ENCODE data around the gene SPAG16. TPM values are rescaled to one million over a fixed set of nuclear protein-coding genes. Genes with fewer than 3 reads are reported as not detected.
"Not testable (repeated sequence)": the region's sequence is repeated elsewhere in the genome, so short reads cannot be mapped to it uniquely, and the experiment has no call there.

SPAG16 gene
- polyA plus RNA-seq, 3 donors from 2014 or later: 9.7 to 18.6 (median 11.5) TPM

DNA sequence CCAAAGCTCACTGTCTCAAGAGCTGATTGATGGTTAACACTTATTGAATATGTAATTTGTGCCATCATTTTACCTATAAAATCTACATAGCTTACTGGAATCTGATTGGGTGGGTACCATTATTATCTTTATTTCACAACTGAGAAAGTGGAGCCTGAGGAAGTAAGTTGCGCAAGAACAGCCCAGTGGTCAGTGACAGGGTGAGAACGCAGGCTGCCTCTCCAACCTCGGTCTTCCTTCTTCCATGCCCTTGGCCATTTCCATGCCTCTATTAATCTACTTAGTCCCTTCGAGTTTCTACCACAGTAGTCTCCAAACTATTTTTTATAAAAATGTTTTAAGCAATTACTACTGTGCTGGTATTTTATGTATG is 735.7 kb downstream of the SPAG16 start:
- H3K27me3 Mint-ChIP-seq (ENCODE audit: low read depth in 3 of 3): no peaks in the 10 kb centered on the region
- no peak overlapping the region for H3K27ac Mint-ChIP-seq
- no peaks in the 10 kb centered on the region for H3K36me3 Mint-ChIP-seq
- peaks cover 0 to 17% (median 2%) of the 10 kb centered on the region in 6 donors for H3K9me3 Mint-ChIP-seq
- no peak overlapping the region for H3K4me3 Mint-ChIP-seq
- H3K4me1 Mint-ChIP-seq: no peaks in the 10 kb centered on the region
- no peak for DNase-seq

DNA sequence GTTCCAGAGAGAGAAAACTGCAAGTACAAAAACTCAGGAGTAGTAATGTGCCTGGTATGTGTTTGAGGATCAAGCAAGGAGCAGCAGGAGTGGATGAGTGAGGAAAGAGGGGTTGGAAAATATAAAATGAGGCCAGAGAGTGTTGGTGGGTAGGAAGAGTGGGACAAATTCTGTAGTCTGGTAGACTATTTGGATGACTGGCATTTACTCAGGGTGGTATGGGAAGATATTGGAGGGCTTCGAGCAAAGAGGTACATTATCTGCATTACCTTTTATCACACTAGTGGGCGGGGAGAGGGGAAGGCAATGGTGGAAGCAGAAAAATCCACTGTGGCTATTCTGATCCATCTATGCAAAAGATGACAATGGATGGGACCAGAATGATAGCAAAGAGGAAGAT is 744.9 kb downstream of the SPAG16 start:
- no peak for DNase-seq
- H3K27me3 Mint-ChIP-seq (ENCODE audit: low read depth in 3 of 3): no peaks in the 10 kb centered on the region
- H3K9me3 Mint-ChIP-seq: peaks cover 3 to 22% (median 5%) of the 10 kb centered on the region in 6 donors
- H3K36me3 Mint-ChIP-seq: no peaks in the 10 kb centered on the region
- H3K4me3 Mint-ChIP-seq: no peak overlapping the region
- H3K4me1 Mint-ChIP-seq: no peaks in the 10 kb centered on the region
- H3K27ac Mint-ChIP-seq: no peak overlapping the region

DNA sequence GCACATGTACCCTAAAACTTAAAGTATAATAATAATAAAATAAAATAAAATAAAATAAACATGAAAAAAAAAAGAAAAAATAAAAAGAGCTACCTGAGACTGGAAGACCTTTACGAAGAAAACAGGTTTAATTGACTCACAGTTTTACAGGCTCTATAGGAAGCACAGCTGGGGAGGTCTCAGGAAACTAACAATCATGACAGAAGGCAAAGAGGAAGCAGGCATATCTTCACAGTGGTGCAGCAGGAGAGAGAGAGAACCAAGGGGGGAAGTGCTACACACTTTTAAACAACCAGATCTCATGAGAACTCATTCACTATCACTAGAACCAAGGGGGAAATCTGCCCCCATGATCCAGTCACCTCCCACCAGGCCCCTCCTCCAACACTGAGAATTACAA is 747.3 kb downstream of the SPAG16 start:
- no peak for DNase-seq
- Mint-ChIP-seq H3K27me3 (ENCODE audit: low read depth in 3 of 3) (peaks cover 0 to 2% (median 0%) of the 10 kb centered on the region in 3 donors), H3K27ac (no peak overlapping the region)

DNA sequence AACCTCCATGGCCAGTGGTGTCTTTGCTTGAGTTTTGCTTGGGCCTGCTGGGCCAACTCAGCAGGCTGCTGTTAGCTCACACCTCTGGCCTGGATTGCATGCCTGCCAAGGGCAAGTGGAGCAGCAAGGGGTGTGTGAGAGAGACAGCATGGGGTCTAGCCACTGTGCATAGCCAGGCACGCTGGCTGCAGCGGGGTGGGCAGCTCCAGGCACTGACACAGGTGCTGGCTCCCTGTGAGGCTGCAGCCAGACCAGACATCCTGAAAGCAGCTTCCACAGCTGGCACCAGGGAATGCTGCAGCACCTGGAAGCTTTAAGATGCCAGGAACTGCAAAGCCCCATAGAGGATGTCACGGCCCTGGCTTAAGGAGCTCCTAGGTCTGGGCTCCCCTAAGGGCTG is 750.2 kb downstream of the SPAG16 start:
- Mint-ChIP-seq H3K27me3 (ENCODE audit: low read depth in 3 of 3) (peaks cover 0 to 2% (median 2%) of the 10 kb centered on the region in 3 donors), H3K4me1 (no peaks in the 10 kb centered on the region), H3K9me3 (peaks cover 3 to 23% (median 6%) of the 10 kb centered on the region in 6 donors), H3K4me3 (no peak overlapping the region), H3K36me3 (no peaks in the 10 kb centered on the region), H3K27ac (no peak overlapping the region)
- DNase-seq: no peak

More for the DNA sequence above, 747.3 kb downstream of the SPAG16 start:
- H3K4me1 Mint-ChIP-seq: no peaks in the 10 kb centered on the region
- H3K36me3 Mint-ChIP-seq: no peaks in the 10 kb centered on the region
- peaks cover 3 to 22% (median 5%) of the 10 kb centered on the region in 6 donors for H3K9me3 Mint-ChIP-seq
- no peak overlapping the region for H3K4me3 Mint-ChIP-seq

DNA sequence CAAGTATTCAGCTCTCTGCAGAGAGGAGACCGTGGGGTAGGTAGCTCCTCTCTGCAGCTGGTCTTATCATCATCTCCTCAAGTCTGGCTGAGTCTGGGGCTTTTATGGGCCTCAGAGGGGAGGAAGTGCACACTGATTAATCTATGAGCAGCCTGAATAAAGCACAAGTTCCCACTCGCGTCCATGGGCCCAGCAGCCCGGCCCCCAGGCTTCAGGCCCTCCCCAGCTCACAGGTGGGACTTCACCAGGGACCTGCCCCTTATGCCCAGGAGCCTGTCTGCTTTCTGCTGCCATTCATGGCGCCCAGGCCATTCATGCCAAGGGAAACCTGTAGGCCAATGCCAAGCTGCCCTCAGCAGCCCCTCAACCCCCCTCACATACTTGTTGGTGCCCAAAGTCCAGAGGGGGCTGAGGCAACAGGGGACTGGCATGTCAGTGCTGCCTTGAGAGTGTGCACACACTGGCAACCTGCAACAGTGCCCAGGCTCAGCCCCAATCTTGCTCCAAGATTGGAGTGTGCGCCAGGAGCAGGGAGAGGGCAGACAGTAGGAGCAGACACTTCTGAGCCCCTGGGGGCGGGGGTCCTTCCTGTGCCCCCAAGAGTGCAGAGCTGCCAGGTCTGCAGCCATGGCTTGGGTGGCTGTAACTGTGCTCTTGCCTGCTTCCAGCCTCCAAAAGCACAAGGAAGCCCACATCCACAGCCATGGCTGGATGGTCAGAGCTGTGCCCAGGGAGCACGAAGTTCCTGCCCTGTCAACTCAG is 751.0 kb downstream of the SPAG16 start:
- DNase-seq: no peak
- H3K4me1 Mint-ChIP-seq: no peaks in the 10 kb centered on the region
- peaks cover 0 to 2% (median 2%) of the 10 kb centered on the region in 3 donors for H3K27me3 Mint-ChIP-seq (ENCODE audit: low read depth in 3 of 3)
- no peaks in the 10 kb centered on the region for H3K36me3 Mint-ChIP-seq
- no peak overlapping the region for H3K4me3 Mint-ChIP-seq
- H3K27ac Mint-ChIP-seq: no peak overlapping the region
- peaks cover 0 to 28% (median 7%) of the 10 kb centered on the region in 6 donors for H3K9me3 Mint-ChIP-seq

DNA sequence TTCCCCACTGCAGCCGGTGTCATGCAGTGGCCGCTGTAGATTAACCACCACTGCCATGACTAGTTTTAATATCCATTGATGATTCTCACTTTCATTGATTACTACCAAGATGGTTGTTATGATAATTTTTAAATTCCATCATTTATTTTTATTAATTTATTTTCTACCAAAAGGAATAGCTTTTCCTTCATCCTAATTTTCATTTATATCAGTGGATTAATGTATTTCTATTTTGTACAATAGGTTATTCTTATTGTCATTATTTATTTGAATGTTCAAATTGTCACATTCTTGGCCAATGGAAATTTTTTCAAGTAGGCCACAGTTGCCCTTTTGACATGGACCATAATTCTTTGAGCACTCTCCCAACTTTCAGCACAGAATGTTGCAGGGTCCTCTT is 751.7 kb downstream of the SPAG16 start:
- H3K4me1 Mint-ChIP-seq: no peaks in the 10 kb centered on the region
- H3K4me3 Mint-ChIP-seq: no peak overlapping the region
- H3K27ac Mint-ChIP-seq: no peak overlapping the region
- H3K36me3 Mint-ChIP-seq: no peaks in the 10 kb centered on the region
- H3K27me3 Mint-ChIP-seq (ENCODE audit: low read depth in 3 of 3): peaks cover 0 to 2% (median 2%) of the 10 kb centered on the region in 3 donors
- peaks cover 0 to 28% (median 8%) of the 10 kb centered on the region in 6 donors for H3K9me3 Mint-ChIP-seq
- DNase-seq: no peak

DNA sequence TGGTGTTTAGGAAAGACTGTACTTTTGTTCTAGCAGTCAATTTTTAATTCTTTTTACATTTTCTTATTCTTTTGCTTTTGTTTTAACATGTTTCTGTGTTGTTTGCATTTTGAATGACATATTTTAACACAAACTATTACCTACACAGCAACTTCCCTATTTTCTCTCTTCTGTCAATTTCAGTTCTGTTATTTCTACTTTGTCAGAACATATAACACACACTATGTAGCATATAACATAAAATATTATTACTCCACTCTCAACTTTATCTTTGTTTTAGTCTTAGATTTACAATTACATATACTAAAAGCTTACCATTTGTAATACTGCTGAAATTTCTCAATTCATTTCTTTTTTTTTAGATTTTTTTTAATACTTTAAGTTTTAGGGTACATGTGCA is 753.9 kb downstream of the SPAG16 start:
- no peak for DNase-seq
- peaks cover 0 to 2% (median 2%) of the 10 kb centered on the region in 3 donors for H3K27me3 Mint-ChIP-seq (ENCODE audit: low read depth in 3 of 3)
- H3K9me3 Mint-ChIP-seq: peaks cover 3 to 31% (median 9%) of the 10 kb centered on the region in 6 donors
- H3K4me1 Mint-ChIP-seq: no peaks in the 10 kb centered on the region
- no peaks in the 10 kb centered on the region for H3K36me3 Mint-ChIP-seq
- H3K27ac Mint-ChIP-seq: no peak overlapping the region
- no peak overlapping the region for H3K4me3 Mint-ChIP-seq

DNA sequence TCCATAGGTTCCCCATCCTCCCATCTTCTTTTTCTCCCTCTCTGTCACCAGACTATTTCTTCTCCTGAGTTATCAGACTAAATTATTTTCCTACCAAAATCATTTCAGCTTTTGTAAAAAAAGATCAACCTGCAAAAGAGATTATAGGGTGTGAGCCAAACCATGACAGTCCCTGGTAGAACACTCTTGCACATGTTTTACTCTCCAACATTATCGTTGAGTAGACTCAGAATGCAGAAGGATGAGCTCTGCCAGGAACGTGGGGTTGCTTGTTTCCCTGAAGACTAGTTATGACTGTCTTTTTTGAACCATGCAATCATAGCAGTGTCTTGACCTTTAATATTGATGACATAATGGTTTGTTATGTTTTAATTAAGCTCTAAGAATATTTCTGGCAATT is 766.5 kb downstream of the SPAG16 start:
- Mint-ChIP-seq H3K4me3 (no peak overlapping the region), H3K9me3 (peaks cover 6 to 12% (median 9%) of the 10 kb centered on the region in 6 donors), H3K36me3 (no peaks in the 10 kb centered on the region), H3K27ac (no peak overlapping the region), H3K4me1 (no peaks in the 10 kb centered on the region), H3K27me3 (ENCODE audit: low read depth in 3 of 3) (peaks cover 0 to 1% (median 0%) of the 10 kb centered on the region in 3 donors)
- DNase-seq: no peak

DNA sequence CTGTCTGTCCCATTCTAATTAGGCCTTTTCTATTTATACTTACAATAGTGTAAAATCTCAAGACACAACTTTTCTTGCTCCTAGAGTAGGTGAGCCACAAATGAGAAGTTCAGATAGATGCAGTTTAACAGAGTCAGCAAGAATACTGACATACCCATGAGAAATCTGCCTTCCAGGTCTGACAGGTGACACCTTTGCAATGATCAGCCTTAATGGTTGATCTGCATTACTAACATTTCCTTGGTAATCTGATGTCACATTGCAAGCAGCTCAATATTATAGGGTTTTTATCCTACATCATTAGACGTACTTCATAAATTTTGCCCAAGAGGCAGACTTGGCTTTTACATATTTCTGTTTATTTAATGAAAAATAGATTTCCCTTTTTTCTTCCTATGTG is 767.3 kb downstream of the SPAG16 start:
- Mint-ChIP-seq H3K4me3 (no peak overlapping the region), H3K4me1 (no peaks in the 10 kb centered on the region), H3K36me3 (no peaks in the 10 kb centered on the region), H3K9me3 (peaks cover 0 to 7% (median 4%) of the 10 kb centered on the region in 6 donors), H3K27ac (no peak overlapping the region), H3K27me3 (ENCODE audit: low read depth in 3 of 3) (peaks cover 0 to 1% (median 0%) of the 10 kb centered on the region in 3 donors)
- no peak for DNase-seq

DNA sequence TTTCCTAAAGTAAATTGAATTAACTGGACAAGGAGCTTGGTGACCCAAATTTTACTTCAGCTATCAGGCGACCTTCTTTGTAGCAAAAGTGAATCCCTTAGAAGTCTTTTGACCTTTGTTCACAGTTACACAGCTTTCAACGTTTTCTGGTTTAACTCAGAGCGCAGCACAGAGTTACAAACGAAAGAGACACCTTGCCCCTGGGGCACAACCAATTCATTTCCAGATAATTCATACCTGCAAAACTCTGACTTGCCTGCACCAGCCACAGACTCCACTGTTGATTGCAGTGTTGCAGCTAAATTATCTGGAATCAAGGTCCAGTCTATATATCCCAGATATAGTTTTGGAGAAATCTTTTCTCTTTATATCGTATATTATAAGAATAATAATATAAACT is 768.0 kb downstream of the SPAG16 start:
- no peaks in the 10 kb centered on the region for H3K4me1 Mint-ChIP-seq
- H3K27ac Mint-ChIP-seq: no peak overlapping the region
- no peaks in the 10 kb centered on the region for H3K36me3 Mint-ChIP-seq
- no peak for DNase-seq
- H3K9me3 Mint-ChIP-seq: peaks cover 0 to 7% (median 4%) of the 10 kb centered on the region in 6 donors
- no peaks in the 10 kb centered on the region for H3K27me3 Mint-ChIP-seq (ENCODE audit: low read depth in 3 of 3)
- H3K4me3 Mint-ChIP-seq: no peak overlapping the region

DNA sequence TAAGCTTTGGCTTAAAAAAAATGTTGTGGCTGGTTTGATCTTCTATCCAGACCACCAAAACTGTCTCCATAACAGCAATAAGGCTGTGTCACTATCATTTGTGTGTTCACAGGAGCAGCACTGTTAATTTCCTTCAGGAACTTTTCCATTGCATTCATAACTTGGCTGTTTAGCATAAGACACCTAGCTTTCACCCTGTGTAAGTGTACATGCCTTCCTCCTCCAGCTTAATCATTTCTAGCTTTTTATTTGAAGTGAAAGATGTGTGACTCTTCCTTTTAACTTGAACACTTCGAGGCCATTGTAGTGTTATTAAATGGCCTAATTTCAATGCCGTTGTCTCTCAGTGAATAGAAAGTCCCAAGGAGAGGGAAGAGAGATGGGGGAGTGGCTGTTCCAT is 773.7 kb downstream of the SPAG16 start:
- no peaks in the 10 kb centered on the region for H3K36me3 Mint-ChIP-seq
- no peaks in the 10 kb centered on the region for H3K27me3 Mint-ChIP-seq (ENCODE audit: low read depth in 3 of 3)
- no peaks in the 10 kb centered on the region for H3K4me1 Mint-ChIP-seq
- no peak overlapping the region for H3K4me3 Mint-ChIP-seq
- peaks cover 2 to 15% (median 4%) of the 10 kb centered on the region in 6 donors for H3K9me3 Mint-ChIP-seq
- no peak for DNase-seq
- H3K27ac Mint-ChIP-seq: no peak overlapping the region

DNA sequence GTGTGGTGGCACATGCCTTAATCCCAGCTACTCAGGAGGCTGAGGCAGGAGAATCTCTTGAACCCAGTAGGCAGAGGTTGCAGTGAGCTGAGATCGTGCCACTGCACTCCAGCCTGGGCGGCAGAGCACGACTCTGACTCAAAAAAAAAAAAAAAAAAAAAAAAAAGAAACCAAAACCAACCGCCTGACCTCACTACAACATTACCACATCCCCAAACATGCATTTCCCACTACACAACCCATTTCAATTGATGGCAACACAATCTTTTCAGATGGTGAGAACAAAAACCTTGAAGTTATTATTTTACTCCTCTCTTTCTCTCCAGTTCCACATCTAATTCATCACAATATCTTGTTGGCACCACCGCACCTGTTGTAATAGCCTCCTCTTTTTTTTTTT is 778.0 kb downstream of the SPAG16 start:
- not testable (repeated sequence) for H3K4me1 Mint-ChIP-seq; H3K27me3 Mint-ChIP-seq (ENCODE audit: low read depth in 3 of 3); H3K27ac Mint-ChIP-seq; H3K36me3 Mint-ChIP-seq; DNase-seq; H3K4me3 Mint-ChIP-seq
- H3K9me3 Mint-ChIP-seq: peaks cover 2 to 20% (median 2%) of the 10 kb centered on the region in 6 donors

DNA sequence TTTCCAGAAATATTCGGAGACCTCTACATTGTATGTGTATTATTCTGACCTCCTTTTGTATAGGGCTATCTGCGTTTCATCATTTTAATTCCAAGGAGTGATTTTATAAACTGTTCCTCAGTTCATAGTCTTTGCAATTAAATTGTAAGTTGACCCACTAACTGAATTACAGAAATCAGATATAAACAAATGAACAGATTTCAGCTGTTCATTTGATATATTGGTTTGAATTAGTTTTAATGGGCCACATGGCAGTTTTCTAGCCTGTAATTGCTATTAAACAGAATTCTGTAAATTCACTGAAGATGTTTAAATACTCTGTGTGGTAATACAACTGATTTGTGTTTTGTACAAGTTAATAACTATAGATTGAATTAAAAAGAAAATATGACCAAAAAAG is 780.2 kb downstream of the SPAG16 start:
- H3K4me3 Mint-ChIP-seq: no peak overlapping the region
- no peaks in the 10 kb centered on the region for H3K36me3 Mint-ChIP-seq
- H3K27me3 Mint-ChIP-seq (ENCODE audit: low read depth in 3 of 3): peaks cover 0 to 1% (median 0%) of the 10 kb centered on the region in 3 donors
- DNase-seq: no peak
- no peak overlapping the region for H3K27ac Mint-ChIP-seq
- H3K9me3 Mint-ChIP-seq: peaks cover 0 to 22% (median 2%) of the 10 kb centered on the region in 6 donors
- no peaks in the 10 kb centered on the region for H3K4me1 Mint-ChIP-seq

DNA sequence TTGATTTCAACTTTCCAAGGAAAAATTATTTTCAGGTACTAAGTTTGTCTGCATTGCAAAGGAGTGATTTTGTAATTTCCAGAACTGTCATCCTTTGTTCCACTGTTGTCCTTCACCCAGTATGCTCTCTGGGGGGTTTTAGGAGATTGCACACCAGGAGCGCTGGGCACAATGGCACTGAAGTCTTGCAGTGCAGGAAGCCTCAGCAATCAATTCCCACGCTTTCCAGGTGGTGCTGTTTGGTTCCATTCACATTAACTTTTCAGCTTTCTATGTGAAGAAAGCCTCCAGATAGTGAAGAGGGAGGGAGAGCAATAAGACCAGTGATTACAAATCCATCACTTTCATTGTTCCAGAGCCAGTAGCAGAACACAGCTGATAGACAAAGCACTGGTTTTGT is 782.6 kb downstream of the SPAG16 start:
- no peak overlapping the region for H3K27ac Mint-ChIP-seq
- no peaks in the 10 kb centered on the region for H3K36me3 Mint-ChIP-seq
- H3K4me1 Mint-ChIP-seq: no peaks in the 10 kb centered on the region
- peaks cover 0 to 18% (median under 1%) of the 10 kb centered on the region in 6 donors for H3K9me3 Mint-ChIP-seq
- DNase-seq: no peak
- no peak overlapping the region for H3K4me3 Mint-ChIP-seq
- H3K27me3 Mint-ChIP-seq (ENCODE audit: low read depth in 3 of 3): peaks cover 0 to 1% (median 0%) of the 10 kb centered on the region in 3 donors

DNA sequence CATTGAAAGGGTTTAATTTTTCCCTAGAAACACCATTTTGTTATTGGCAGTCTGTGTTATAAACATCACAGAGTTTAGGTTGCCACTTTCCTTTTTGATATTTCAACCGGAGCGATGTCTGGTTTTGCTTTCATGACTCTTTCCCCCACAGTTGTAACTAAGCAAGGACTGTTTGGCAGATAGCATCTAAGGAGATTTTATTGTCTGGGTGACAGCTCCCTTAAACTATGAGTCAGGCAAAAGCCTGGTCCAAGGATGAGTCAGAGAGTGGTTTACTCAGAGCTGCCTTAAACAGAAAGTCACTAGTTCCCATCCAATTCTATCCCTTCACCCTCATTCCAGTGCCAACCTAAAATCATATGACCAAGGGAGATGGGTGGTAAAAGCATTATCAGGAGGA is 785.0 kb downstream of the SPAG16 start:
- no peak for DNase-seq
- peaks cover 0 to 1% (median 0%) of the 10 kb centered on the region in 3 donors for H3K27me3 Mint-ChIP-seq (ENCODE audit: low read depth in 3 of 3)
- no peaks in the 10 kb centered on the region for H3K4me1 Mint-ChIP-seq
- no peak overlapping the region for H3K4me3 Mint-ChIP-seq
- peaks cover 0 to 15% (median 0%) of the 10 kb centered on the region in 6 donors for H3K9me3 Mint-ChIP-seq
- no peak overlapping the region for H3K27ac Mint-ChIP-seq
- H3K36me3 Mint-ChIP-seq: no peaks in the 10 kb centered on the region

Data from immature natural killer cell (primary cell).